HepG2 (cell line): ENCODE results near the gene ALPL. TPM values are rescaled to one million over a fixed set of nuclear protein-coding genes. Genes with fewer than 3 reads are reported as not detected.

Experiments used
- ATAC-seq: fragments of 200-7000 bp; cut with Tn5 transposase; 3 replicates; pipeline ENCODE4 v1.9.1; 2020; ENCODE audit warnings: mild to moderate bottlenecking, moderate library complexity
- BruUV-seq: library from RNA; stranded (reverse); fragments of 400-500 nt; replicated peaks from 2 replicates; lab custom pipeline; 2021; lab: Mats Ljungman, UMichigan
- CTCF ChIA-PET: fragments of 300-600 bp; formaldehyde crosslinking; extraction: SDS; loops from one replicate; lab custom pipeline; 2021; ENCODE audit warnings: low total read pairs, inconsistent platforms, low intra/inter-chr PET ratio; lab: Yijun Ruan, JAX
- POLR2A ChIA-PET: fragments of 350-600 bp; sonication (Branson Sonifier 250); formaldehyde crosslinking; loops from one replicate; lab custom pipeline; 2020; ENCODE audit warnings: antibody characterized with exemption, inconsistent platforms; lab: Yijun Ruan, JAX
- DNase-seq: peaks from one replicate; pipeline ENCODE4 v3.0.0-alpha.2; 2015; ENCODE audit warnings: low spot score
- FAIRE-seq: peaks from 3 replicates; lab custom pipeline; 2011; peaks lifted over from hg19 to GRCh38; lab: Jason Lieb, UNC
- H2AFZ ChIP-seq: one replicate; pipeline ENCODE4 v1.6.1; 2011; ENCODE audit warnings: low read length, inconsistent platforms
- H3K27ac ChIP-seq: fragments of 300-600 bp; 3 replicates; pipeline ENCODE4 v1.8.0; 2011; ENCODE audit warnings: mixed run types, mild to moderate bottlenecking, mixed read lengths, low read length, inconsistent platforms; ENCODE audit not compliant: insufficient read depth; ENCODE audit errors: extremely low read length
- H3K27me3 ChIP-seq, 2 experiments: fragments of 200-600 bp in 1 of 2; 2 replicates in 1 of 2; 3 replicates in 1 of 2; pipeline versions ENCODE4 v1.6.0 to v1.8.0; 2011; ENCODE audit warnings: low read length in 2 of 2, mild to moderate bottlenecking in 2 of 2, moderate library complexity in 2 of 2, inconsistent platforms in 1 of 2; ENCODE audit not compliant: insufficient read depth in 2 of 2, control insufficient read depth in 1 of 2
- H3K36me3 ChIP-seq, 2 experiments: fragments of 200-600 bp in 1 of 2; replicated peaks in 1 of 2; 2 replicates in 1 of 2; 3 replicates in 1 of 2; pipeline versions ENCODE4 v1.5.1 to v1.8.0; 2011; ENCODE audit warnings: low read length in 2 of 2, inconsistent platforms in 1 of 2; ENCODE audit not compliant: insufficient read depth in 2 of 2, control insufficient read depth in 1 of 2
- H3K4me1 ChIP-seq: 2 replicates; pipeline ENCODE4 v1.5.1; 2012; ENCODE audit warnings: low read length, inconsistent platforms; ENCODE audit not compliant: insufficient read depth
- H3K4me2 ChIP-seq: 2 replicates; pipeline ENCODE4 v1.6.0; 2011; ENCODE audit warnings: low read depth, low read length, inconsistent platforms
- H3K4me3 ChIP-seq, 3 experiments: fragments of 200-600 bp in 1 of 3; sonication (generic), shearing (Covaris generic) in 1 of 3; replicated peaks in 1 of 3; 2 replicates each; pipeline ENCODE4 v1.5.1; 2011 to 2016; ENCODE audit warnings: low read length in 3 of 3, inconsistent platforms in 2 of 3, low read depth in 2 of 3, mild to moderate bottlenecking in 2 of 3, control low read depth in 1 of 3, mixed read lengths in 1 of 3; ENCODE audit not compliant: insufficient read depth in 1 of 3
- H3K79me2 ChIP-seq: one replicate; pipeline ENCODE4 v1.6.1; 2011; ENCODE audit warnings: low read length, inconsistent platforms; ENCODE audit not compliant: insufficient read depth
- H3K9ac ChIP-seq: 2 replicates; pipeline ENCODE4 v1.6.0; 2011; ENCODE audit warnings: mild to moderate bottlenecking, low read depth, low read length, inconsistent platforms; ENCODE audit not compliant: insufficient read depth
- H3K9me3 ChIP-seq: 2 replicates; pipeline ENCODE4 v1.5.1; 2012; ENCODE audit warnings: mild to moderate bottlenecking, low read length
- H4K20me1 ChIP-seq: 2 replicates; pipeline ENCODE4 v1.6.0; 2011; ENCODE audit warnings: inconsistent platforms, mild to moderate bottlenecking, low read length, moderate library complexity; ENCODE audit not compliant: insufficient read depth
- MIER2 ChIP-seq: IDR thresholded peaks from 2 replicates; pipeline ENCODE4 v1.6.1; 2016; ENCODE audit warnings: missing biosample characterization, missing genetic modification reagents
- NFKB2 ChIP-seq: sonication (generic); formaldehyde crosslinking; IDR thresholded peaks from 2 replicates; pipeline ENCODE4 v1.4.0; 2020; ENCODE audit warnings: missing genetic modification reagents, borderline replicate concordance
- RBAK ChIP-seq: sonication (generic); formaldehyde crosslinking; IDR thresholded peaks from 2 replicates; pipeline ENCODE4 v1.5.1; 2020; ENCODE audit warnings: mild to moderate bottlenecking, missing genetic modification reagents
- SP5 ChIP-seq: IDR thresholded peaks from 2 replicates; pipeline ENCODE4 v1.6.1; 2016; ENCODE audit warnings: low read depth, borderline replicate concordance
- TCF12 ChIP-seq, 2 experiments: fragments of 450-650 bp in 1 of 2; sonication (generic) in 1 of 2; formaldehyde crosslinking in 1 of 2; IDR thresholded peaks; 2 replicates each; pipeline versions ENCODE4 v1.6.1 to v1.8.0; 2017 to 2022; ENCODE audit warnings: antibody characterized with exemption in 1 of 2, mild to moderate bottlenecking in 1 of 2, missing genetic modification reagents in 1 of 2, moderate library complexity in 1 of 2
- ZEB1 ChIP-seq: IDR thresholded peaks from 2 replicates; pipeline ENCODE4 v1.6.1; 2012; ENCODE audit warnings: mild to moderate bottlenecking, low read depth, inconsistent platforms; ENCODE audit not compliant: insufficient replicate concordance
- ZNF101 ChIP-seq: sonication (generic); formaldehyde crosslinking; IDR thresholded peaks from 2 replicates; pipeline ENCODE4 v1.4.0; 2020; ENCODE audit warnings: mild to moderate bottlenecking, low read depth, missing genetic modification reagents, borderline replicate concordance
- ZNF468 ChIP-seq: sonication (generic); formaldehyde crosslinking; IDR thresholded peaks from 2 replicates; pipeline ENCODE4 v1.8.0; 2022; ENCODE audit warnings: mild to moderate bottlenecking, moderate library complexity, missing genetic modification reagents
- ZNF749 ChIP-seq: sonication (generic); formaldehyde crosslinking; IDR thresholded peaks from 2 replicates; pipeline ENCODE4 v1.8.0; 2022; ENCODE audit warnings: mild to moderate bottlenecking, missing genetic modification reagents, moderate library complexity, borderline replicate concordance
- ZNF766 ChIP-seq: sonication (generic); formaldehyde crosslinking; IDR thresholded peaks from 2 replicates; pipeline ENCODE4 v1.5.0; 2020; ENCODE audit warnings: missing genetic modification reagents, borderline replicate concordance
- WGBS: methylation state at CpG from one replicate; pipeline ENCODE4 v1.1.6; 2017; ENCODE audit warnings: low lambda C conversion rate; 5-methylcytosine and 5-hydroxymethylcytosine counted together
- in situ Hi-C: cut with HindIII; loops from 2 replicates; pipeline ENCODE4 v1.10.0; 2017; ENCODE audit warnings: low pct_unique_long_range_greater_than_20kb; ENCODE audit not compliant: extremely low pct_ligation_motif_present
- intact Hi-C: fragments of 100-400 bp; cut with micrococcal nuclease; formaldehyde crosslinking; loops from one replicate; pipeline ENCODE4 v1.10.0; 2022; ENCODE audit not compliant: unreplicated experiment
- polyA plus RNA-seq, 8 experiments: library from polyadenylated mRNA; depleted of rRNA in 3 of 8; stranded (reverse) in 7 of 8; unstranded in 1 of 8; fragments of >200 nt; fragmentation: Illumina TruSeq in 4 of 8; extraction: Trizol in 4 of 8; gene quantifications; 2 replicates each; pipeline versions ENCODE4 v1.2.1 to v1.2.3, GENCODE V29; 2011 to 2016; ENCODE audit warnings: low read depth in 4 of 8, missing spikeins in 1 of 8, mixed read lengths in 1 of 8; ENCODE audit not compliant: insufficient read depth in 1 of 8
- total RNA-seq, 5 experiments: library from RNA; depleted of rRNA; stranded (reverse); fragments of >200 nt; fragmentation: Illumina TruSeq; extraction: Trizol; gene quantifications; 2 replicates each; pipeline ENCODE4 v1.2.3, GENCODE V29; 2016; ENCODE audit warnings: low read depth in 1 of 5
- TF ChIP-seq, protein P1 (sequence below): sonication (generic); formaldehyde crosslinking; IDR thresholded peaks from one replicate; pipeline ENCODE4 v1.5.1; 2020; ENCODE audit warnings: mild to moderate bottlenecking, missing genetic modification reagents; ENCODE audit errors: not compliant biosample characterization

ALPL gene
- total and polyA plus RNA-seq, 2 of the 13 experiments (the other 11 are each of a cell fraction or from before 2014, with no cell fraction given) = 0.12 TPM; not detected in 1

DNA sequence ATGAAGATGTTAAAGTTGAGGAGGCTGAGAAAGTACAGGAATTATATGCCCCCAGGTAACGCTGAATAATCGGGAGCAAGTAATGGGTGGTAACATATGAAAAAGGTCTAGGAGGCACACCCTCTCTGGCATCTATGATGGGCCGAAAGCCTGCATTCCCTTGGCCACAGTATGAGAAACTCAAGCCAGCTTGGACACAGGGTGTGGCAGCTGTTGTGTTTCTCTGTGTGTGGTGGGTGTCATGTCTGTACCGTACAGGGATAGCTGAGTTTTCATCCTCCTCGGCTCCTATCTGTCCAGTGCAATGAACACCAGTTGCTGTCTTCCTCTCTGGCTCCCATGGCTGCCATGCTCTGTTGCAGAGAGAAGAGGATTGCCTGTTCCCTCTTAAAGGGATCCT lies 36.4 kb upstream of the ALPL start:
- POLR2A ChIA-PET = no interaction called here
- Histone ChIP-seq H3K4me2 (no peak overlapping the region), H3K4me3 (no peak overlapping the region), H3K27me3 (no peaks in the 10 kb centered on the region), H3K27ac (no peak overlapping the region), H3K4me1 (no peaks in the 10 kb centered on the region), H3K9me3 (no peaks in the 10 kb centered on the region), H4K20me1 (no peaks in the 10 kb centered on the region), H3K79me2 (no peaks in the 10 kb centered on the region), H2AFZ (no peak overlapping the region), H3K36me3 (0 out of 5 replicates have a peak, but pooled peaks cover 0 to 2% of the 10 kb centered on the region in 2 experiments), H3K9ac (no peak overlapping the region)
- no peak for TF ChIP-seq ZNF468 (CRISPR knock-in tag)
- TF ChIP-seq ZNF101 (CRISPR knock-in tag) = no peak
- TF ChIP-seq ZNF749 (CRISPR knock-in tag) = no peak
- no peak for TF ChIP-seq RBAK (CRISPR knock-in tag)
- CTCF ChIA-PET = no interaction called here
- intact Hi-C loops = no loop called here
- no peak for DNase-seq
- BruUV-seq = no TSS peak
- ATAC-seq = no peak
- no peak for FAIRE-seq
- WGBS = 97% methylated on average over 5 of the region's 5 CpGs
- in situ Hi-C loops = no loop called here

DNA sequence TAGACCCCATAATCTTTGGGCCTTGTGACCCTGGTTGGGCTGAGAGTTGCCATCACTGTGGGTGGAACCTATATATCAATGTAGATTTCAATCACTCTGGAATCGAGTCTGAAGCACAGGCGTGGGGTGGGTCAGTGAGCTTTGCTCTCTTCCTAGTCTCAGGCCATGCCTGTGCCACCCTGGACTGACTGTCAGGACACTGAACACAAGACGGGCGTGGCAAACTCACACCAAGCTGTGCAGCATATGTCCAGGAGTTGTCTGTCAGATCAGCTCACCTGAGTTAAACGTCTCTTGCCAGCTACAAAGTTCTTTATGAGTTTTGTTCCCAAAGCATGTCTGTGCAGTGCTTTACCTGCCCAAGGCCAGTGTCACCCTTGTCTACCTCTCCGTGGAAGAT lies 30.9 kb upstream of the ALPL start:
- intact Hi-C loops (no loop called here), in situ Hi-C loops (loop anchor here (25.0 kb wide), 1 partner anchor 241 kb away; no protein-coding TSS in a partner anchor)
- POLR2A ChIA-PET = no interaction called here
- no peak overlapping the region for H3K27ac ChIP-seq
- CTCF ChIA-PET = no interaction called here
- 87% methylated on average over 4 of the region's 6 CpGs for WGBS
- no peak overlapping the region for H2AFZ ChIP-seq
- no peaks in the 10 kb centered on the region for H3K27me3 ChIP-seq
- H3K9me3 ChIP-seq = no peaks in the 10 kb centered on the region
- H3K4me2 ChIP-seq = no peak overlapping the region
- BruUV-seq = no TSS peak
- no peaks in the 10 kb centered on the region for H3K4me1 ChIP-seq
- no peak overlapping the region for H3K9ac ChIP-seq
- H3K4me3 ChIP-seq = no peak overlapping the region
- 0 out of 5 replicates have a peak, but pooled peaks cover 2 to 9% of the 10 kb centered on the region in 2 experiments for H3K36me3 ChIP-seq
- ATAC-seq (no peak), FAIRE-seq (no peak), DNase-seq (no peak)
- H4K20me1 ChIP-seq = no peaks in the 10 kb centered on the region
- H3K79me2 ChIP-seq = no peaks in the 10 kb centered on the region
- TF ChIP-seq ZEB1 = no peak
- TF ChIP-seq TCF12 (IDR thresholded peaks at IDR 0.05) = no peak
- TF ChIP-seq TCF12 (CRISPR knock-in tag; IDR thresholded peaks at IDR 0.05) = no peak
- TF ChIP-seq, protein P1, sequence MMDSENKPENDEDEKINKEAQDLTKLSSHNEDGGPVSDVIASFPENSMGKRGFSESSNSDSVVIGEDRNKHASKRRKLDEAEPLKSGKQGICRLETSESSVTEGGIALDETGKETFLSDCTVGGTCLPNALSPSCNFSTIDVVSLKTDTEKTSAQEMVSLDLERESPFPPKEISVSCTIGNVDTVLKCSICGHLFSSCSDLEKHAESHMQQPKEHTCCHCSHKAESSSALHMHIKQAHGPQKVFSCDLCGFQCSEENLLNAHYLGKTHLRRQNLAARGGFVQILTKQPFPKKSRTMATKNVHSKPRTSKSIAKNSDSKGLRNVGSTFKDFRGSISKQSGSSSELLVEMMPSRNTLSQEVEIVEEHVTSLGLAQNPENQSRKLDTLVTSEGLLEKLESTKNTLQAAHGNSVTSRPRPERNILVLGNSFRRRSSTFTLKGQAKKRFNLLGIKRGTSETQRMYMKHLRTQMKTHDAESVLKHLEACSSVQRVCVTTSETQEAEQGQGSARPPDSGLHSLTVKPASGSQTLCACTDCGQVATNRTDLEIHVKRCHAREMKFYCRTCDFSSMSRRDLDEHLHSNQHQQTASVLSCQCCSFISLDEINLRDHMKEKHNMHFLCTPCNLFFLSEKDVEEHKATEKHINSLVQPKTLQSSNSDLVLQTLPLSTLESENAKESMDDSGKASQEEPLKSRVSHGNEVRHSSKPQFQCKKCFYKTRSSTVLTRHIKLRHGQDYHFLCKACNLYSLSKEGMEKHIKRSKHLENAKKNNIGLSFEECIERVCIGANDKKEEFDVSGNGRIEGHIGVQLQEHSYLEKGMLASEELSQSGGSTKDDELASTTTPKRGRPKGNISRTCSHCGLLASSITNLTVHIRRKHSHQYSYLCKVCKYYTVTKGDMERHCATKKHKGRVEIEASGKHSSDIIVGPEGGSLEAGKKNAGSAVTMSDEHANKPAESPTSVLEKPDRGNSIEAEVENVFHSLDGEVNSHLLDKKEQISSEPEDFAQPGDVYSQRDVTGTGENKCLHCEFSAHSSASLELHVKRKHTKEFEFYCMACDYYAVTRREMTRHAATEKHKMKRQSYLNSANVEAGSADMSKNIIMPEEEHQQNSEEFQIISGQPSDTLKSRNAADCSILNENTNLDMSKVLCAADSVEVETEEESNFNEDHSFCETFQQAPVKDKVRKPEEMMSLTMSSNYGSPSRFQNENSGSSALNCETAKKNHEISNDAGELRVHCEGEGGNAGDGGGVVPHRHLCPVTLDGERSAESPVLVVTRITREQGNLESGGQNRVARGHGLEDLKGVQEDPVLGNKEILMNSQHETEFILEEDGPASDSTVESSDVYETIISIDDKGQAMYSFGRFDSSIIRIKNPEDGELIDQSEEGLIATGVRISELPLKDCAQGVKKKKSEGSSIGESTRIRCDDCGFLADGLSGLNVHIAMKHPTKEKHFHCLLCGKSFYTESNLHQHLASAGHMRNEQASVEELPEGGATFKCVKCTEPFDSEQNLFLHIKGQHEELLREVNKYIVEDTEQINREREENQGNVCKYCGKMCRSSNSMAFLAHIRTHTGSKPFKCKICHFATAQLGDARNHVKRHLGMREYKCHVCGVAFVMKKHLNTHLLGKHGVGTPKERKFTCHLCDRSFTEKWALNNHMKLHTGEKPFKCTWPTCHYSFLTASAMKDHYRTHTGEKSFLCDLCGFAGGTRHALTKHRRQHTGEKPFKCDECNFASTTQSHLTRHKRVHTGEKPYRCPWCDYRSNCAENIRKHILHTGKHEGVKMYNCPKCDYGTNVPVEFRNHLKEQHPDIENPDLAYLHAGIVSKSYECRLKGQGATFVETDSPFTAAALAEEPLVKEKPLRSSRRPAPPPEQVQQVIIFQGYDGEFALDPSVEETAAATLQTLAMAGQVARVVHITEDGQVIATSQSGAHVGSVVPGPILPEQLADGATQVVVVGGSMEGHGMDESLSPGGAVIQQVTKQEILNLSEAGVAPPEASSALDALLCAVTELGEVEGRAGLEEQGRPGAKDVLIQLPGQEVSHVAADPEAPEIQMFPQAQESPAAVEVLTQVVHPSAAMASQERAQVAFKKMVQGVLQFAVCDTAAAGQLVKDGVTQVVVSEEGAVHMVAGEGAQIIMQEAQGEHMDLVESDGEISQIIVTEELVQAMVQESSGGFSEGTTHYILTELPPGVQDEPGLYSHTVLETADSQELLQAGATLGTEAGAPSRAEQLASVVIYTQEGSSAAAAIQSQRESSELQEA (CRISPR knock-in tag) = no peak
- TF ChIP-seq SP5 = no peak
- no peak for TF ChIP-seq ZNF766
- TF ChIP-seq NFKB2 (CRISPR knock-in tag) = no peak
- no peak for TF ChIP-seq MIER2 (CRISPR knock-in tag)
